GM10266 (cell line): ENCODE measurements around the gene RAD51B.

Source experiments
- DNase-seq: peaks from one replicate; pipeline ENCODE4 v3.0.0; 2012; ENCODE audit errors: extremely low spot score
- TF ChIP-seq, protein P1 (sequence below): IDR thresholded peaks from 2 replicates; pipeline ENCODE4 v1.5.1; 2012; ENCODE audit warnings: mild to moderate bottlenecking, low read depth; ENCODE audit not compliant: control insufficient read depth, insufficient read depth; ENCODE audit errors: missing control alignments

RAD51B gene

DNA sequence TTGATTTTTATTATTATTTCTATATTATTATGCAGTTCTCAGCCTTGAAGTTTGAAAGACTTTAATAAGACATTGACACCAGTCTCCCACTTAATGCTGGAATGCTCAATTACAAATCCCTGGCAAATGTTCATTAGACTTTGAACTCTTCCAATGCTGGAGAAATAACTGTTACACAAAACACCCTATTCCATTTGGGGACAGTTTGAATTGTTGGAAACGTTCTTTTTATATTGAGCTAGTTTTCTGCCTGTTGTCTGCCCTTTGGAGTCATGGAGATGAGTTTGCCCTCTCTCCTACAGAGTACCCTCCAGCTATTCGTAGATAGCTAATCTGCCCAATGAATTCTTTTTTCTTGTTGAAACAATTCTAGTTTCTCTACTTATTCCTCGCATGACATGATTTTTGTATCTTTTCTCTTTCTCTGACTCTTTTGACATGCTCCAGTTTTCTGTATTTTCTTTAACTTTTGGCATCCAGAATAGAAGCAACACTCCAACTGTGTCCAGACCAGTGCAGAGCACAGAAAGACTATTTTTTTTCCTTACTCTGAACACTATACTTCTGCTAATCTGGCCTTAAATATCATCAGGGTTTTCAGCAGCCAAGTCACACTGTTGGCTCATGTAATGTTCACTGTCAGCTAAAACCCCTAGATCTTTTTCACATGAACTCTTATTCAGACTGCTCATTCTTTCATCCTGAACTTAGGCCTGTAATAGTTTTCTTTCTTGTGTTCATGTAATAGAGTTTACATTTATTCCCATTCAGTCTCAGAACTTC is 379.3 kb downstream of the RAD51B start:
- TF ChIP-seq, protein P1, sequence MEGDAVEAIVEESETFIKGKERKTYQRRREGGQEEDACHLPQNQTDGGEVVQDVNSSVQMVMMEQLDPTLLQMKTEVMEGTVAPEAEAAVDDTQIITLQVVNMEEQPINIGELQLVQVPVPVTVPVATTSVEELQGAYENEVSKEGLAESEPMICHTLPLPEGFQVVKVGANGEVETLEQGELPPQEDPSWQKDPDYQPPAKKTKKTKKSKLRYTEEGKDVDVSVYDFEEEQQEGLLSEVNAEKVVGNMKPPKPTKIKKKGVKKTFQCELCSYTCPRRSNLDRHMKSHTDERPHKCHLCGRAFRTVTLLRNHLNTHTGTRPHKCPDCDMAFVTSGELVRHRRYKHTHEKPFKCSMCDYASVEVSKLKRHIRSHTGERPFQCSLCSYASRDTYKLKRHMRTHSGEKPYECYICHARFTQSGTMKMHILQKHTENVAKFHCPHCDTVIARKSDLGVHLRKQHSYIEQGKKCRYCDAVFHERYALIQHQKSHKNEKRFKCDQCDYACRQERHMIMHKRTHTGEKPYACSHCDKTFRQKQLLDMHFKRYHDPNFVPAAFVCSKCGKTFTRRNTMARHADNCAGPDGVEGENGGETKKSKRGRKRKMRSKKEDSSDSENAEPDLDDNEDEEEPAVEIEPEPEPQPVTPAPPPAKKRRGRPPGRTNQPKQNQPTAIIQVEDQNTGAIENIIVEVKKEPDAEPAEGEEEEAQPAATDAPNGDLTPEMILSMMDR: no peak
- DNase-seq: no peak

DNA sequence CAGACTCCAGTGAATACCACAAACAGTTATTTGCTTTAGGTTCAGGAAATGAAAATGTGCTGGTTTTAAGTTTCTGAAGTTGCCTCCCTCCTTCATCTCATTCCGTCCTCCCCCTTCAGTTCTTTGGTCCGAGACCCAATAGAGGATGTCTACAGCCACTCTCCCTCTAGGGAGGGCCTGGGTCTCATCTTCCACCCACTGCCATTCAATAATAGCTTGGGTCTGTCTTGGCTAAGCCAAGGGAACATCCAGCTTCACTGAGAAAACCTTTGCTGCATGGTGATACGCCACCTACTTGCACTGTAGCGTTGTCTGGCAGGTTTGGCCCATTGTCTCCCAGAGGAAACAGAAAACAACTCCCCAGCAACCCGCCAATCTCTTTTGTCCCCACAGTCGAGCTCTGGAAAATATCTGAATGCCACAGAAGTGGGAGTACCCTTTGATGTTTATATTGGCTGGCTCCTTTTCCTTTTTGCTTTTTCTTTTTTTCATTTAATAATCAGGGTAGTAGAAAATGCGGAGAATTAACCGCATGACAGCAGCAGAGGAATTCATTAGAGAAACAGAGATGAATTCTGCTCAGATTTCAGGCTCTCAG is 380.1 kb downstream of the RAD51B start:
- TF ChIP-seq, protein P1: no peak
- DNase-seq: no peak

DNA sequence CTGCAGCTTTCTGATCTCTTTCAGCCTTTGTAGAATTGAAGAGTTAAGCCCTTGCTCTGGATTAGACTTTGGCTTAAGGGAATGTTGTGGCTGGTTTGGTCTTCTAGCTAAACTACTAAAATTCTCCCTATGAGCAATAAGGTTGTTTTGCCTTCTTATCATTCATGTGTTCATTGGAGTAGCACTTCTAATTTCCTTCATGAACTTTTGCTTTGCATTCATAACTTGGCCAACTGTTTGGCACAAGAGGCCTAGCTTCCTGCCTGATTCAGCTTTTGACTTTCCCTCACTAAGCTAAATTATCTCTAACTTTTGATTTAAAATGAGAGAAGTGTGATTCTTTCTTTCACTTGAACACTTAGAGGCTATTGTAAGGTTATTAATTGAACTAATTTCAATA is 384.3 kb downstream of the RAD51B start:
- no peak for DNase-seq
- TF ChIP-seq, protein P1: no peak

DNA sequence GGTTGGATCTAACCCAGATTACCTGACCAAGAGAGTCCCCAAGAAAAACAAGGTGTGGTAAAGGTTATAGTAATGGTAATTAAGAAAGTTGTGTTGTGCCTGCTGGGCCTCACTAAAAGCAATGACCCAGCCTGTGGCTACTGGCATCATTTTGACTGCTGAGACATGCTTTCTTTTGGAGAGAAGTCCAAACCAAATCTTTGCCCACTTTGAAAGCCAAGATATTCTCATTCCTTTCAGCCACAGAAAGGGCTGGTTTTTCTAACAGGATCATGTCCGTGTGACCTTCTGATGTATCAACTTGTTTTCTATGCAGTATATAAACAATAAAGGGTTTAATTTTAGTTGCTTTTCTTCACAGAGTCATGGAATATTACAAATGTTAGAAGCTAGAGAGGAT is 388.6 kb downstream of the RAD51B start:
- TF ChIP-seq, protein P1: no peak

DNA sequence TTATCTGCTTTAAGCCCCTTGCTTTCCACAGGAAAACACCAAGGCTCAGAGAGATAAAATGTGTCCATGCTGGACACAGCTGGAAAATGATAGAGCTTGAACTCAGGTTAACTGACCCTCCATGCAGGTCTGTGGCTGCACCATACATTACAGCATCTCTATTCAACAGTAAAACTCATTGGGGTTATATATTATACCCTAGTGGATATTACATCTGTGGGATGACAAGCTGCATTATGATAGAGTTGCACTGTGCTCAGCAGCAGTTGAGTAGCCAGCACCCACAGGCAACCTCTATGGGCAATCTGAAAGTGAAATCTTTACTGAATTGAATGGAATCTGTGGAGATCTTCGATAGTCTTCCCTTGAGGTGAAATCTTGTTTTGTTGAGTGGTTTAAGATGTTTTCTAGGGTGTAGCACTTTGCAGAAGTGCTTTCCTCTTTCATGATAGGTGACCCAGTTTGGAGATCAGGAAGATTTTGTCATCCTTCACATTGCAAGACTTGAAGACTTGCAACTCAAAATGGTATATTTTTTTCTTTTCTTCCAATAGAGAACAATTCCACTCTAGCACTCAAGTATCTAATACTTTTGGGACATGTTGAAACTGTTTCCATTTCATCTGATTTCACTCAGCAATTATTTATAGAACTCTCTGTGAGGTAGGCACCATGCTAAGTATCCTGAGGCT is 389.2 kb downstream of the RAD51B start:
- peak; percentile 6 for DNase-seq
- TF ChIP-seq, protein P1: no peak

More for the DNA sequence above, 388.6 kb downstream of the RAD51B start:
- DNase-seq: no peak

DNA sequence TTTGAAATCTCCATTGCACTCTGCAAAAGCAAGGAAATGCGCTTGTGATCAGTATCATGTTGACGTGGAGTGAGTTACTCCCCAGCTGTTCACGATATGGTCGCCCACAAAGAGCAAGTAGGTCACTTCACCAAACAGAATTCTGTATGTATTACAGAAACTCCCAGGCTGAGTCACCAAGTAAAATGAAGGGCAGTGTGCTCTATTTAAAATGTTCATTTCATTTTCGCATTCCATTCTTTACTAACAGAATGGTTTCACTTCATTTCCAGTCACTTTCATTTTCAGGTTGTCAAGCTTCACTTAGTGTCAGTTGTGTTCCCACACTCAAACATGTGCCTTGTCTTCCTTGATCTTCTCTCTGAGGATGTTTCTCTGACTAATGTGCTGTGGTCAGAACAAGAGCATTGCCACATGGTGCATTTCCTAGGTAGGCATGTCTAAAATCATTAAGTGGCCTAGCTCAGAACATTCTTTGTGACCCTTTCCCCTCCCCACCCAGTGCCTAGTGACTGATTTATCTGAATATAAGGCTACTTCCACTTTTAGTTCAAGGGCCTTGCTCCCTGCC is 391.2 kb downstream of the RAD51B start:
- peak; percentile 70 for DNase-seq
- TF ChIP-seq, protein P1: no peak
